Glutamatergic neuron (in vitro differentiated cells): ENCODE data around the gene RPTOR. TPM values are rescaled to one million over a fixed set of nuclear protein-coding genes. Genes with fewer than 3 reads are reported as not detected.

ENCODE experiments used
- DNase-seq: peaks from one replicate; pipeline ENCODE4 v3.0.0; 2022
- H3K27ac Mint-ChIP-seq: one replicate; pipeline ENCODE4 v1.8.0; 2020; ENCODE audit warnings: mild to moderate bottlenecking, mixed read lengths, inconsistent platforms; ENCODE audit not compliant: unreplicated experiment
- H3K27me3 Mint-ChIP-seq: one replicate; pipeline ENCODE4 v1.8.0; 2020; ENCODE audit warnings: mild to moderate bottlenecking, moderate library complexity, mixed read lengths, inconsistent platforms; ENCODE audit not compliant: unreplicated experiment
- H3K36me3 Mint-ChIP-seq: one replicate; pipeline ENCODE4 v1.8.0; 2020; ENCODE audit warnings: mild to moderate bottlenecking, mixed read lengths, inconsistent platforms; ENCODE audit not compliant: unreplicated experiment
- H3K4me1 Mint-ChIP-seq: one replicate; pipeline ENCODE4 v1.8.0; 2020; ENCODE audit warnings: mild to moderate bottlenecking, low read depth, mixed read lengths, inconsistent platforms; ENCODE audit not compliant: unreplicated experiment
- H3K4me3 Mint-ChIP-seq: one replicate; pipeline ENCODE4 v1.8.0; 2020; ENCODE audit warnings: mild to moderate bottlenecking, mixed read lengths, inconsistent platforms; ENCODE audit not compliant: unreplicated experiment
- H3K9me3 Mint-ChIP-seq: one replicate; pipeline ENCODE4 v1.8.0; 2020; ENCODE audit warnings: mild to moderate bottlenecking, moderate library complexity, mixed read lengths, inconsistent platforms; ENCODE audit not compliant: unreplicated experiment
- total RNA-seq: library from RNA; stranded (reverse); fragmentation: NEBNext Ultra II Directional; extraction: Animal tissue kit (Norgen Biotek cat#: 25700); gene quantifications from one replicate; pipeline ENCODE4 v1.2.1, GENCODE V29; 2021; ENCODE audit not compliant: unreplicated experiment
- TF ChIP-seq, protein P1 (sequence below): fragments of 200-600 bp; sonication (generic); IDR thresholded peaks from one replicate; pipeline ENCODE4 v1.5.0; 2021; ENCODE audit not compliant: partially characterized antibody, unreplicated experiment

RPTOR gene
- total RNA-seq, 1 donor from 2014 or later, result 39.8 TPM

- Mint-ChIP-seq H3K36me3 (no peaks in the 10 kb centered on the region), H3K4me3 (no peak overlapping the region), H3K4me1 (peaks cover 14% of the 10 kb centered on the region), H3K9me3 (peaks cover 3% of the 10 kb centered on the region), H3K27ac (no peak overlapping the region), H3K27me3 (no peaks in the 10 kb centered on the region)
- DNase-seq, result no peak
- TF ChIP-seq, protein P1, sequence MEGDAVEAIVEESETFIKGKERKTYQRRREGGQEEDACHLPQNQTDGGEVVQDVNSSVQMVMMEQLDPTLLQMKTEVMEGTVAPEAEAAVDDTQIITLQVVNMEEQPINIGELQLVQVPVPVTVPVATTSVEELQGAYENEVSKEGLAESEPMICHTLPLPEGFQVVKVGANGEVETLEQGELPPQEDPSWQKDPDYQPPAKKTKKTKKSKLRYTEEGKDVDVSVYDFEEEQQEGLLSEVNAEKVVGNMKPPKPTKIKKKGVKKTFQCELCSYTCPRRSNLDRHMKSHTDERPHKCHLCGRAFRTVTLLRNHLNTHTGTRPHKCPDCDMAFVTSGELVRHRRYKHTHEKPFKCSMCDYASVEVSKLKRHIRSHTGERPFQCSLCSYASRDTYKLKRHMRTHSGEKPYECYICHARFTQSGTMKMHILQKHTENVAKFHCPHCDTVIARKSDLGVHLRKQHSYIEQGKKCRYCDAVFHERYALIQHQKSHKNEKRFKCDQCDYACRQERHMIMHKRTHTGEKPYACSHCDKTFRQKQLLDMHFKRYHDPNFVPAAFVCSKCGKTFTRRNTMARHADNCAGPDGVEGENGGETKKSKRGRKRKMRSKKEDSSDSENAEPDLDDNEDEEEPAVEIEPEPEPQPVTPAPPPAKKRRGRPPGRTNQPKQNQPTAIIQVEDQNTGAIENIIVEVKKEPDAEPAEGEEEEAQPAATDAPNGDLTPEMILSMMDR, result no peak
Observed at GRCh38 chr17:80766290-80766855, 221.7 kb downstream of the RPTOR start.

DNA sequence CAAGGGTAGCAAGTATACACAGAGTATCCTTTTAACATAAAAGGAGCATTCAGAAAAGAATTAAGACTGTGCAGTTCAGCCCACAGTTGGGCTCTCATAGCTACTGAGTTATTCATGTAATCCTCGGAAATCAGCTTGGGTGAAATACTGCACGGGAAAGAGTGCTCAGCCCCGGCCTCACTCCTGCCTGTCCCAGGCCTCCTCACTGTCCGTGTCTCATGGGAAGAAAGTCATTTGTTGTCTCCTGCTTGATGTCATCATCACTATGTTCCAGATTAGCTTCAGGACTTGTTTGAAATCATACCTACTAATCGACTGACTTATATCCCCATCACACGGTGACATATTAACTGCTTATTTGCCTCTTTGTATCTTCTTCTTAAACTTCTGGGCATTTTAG, 223.8 kb downstream of the RPTOR start:
- no peak overlapping the region for H3K27ac Mint-ChIP-seq
- H3K27me3 Mint-ChIP-seq, result no peaks in the 10 kb centered on the region
- TF ChIP-seq, protein P1, result no peak
- H3K4me3 Mint-ChIP-seq, result no peak overlapping the region
- peaks cover 3% of the 10 kb centered on the region for H3K9me3 Mint-ChIP-seq
- no peaks in the 10 kb centered on the region for H3K36me3 Mint-ChIP-seq
- H3K4me1 Mint-ChIP-seq, result peaks cover 16% of the 10 kb centered on the region
- no peak for DNase-seq

DNA sequence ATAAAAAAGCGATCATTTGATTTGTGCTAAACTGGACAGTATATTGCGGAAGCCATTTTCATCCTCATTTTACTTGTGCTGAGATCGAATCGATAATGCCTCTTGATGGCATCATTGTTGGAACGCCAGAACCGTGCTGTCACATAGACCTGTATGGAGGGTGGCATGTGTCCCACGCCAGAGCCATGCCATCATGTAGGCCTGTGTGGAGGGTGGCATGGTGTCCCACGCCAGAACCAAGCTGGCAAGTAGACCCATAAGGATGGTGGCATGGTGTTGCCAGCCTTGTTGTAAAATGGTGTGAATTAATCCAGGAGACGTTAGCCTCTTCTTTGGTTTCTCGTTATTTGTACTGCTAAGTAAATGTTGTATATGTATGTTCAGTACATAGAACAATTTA, 224.3 kb downstream of the RPTOR start:
- no peak for DNase-seq
- Mint-ChIP-seq H3K36me3 (no peaks in the 10 kb centered on the region), H3K27ac (no peak overlapping the region), H3K4me3 (no peak overlapping the region), H3K9me3 (peaks cover 3% of the 10 kb centered on the region), H3K27me3 (no peaks in the 10 kb centered on the region), H3K4me1 (peaks cover 21% of the 10 kb centered on the region)
- TF ChIP-seq, protein P1, result no peak

DNA sequence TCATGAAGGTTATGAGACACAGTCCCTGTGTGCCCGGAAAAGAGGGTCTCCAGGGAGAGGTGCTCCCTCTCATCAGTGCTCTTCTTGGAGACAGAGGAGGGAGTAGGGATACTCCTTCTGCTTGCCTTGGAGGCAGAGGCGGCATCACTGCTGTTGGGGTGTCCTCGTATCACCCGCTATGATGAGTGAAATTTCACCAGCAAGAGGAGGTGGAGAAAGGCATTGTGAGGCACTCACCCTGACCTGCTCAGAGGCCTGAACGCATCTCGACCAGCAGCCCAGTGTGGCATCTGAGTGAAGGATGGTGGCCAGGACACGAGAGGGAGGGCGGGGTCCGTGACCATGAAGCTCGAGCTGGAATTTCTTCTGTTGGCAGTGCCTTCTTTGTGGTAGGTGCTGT, 224.9 kb downstream of the RPTOR start:
- H3K27ac Mint-ChIP-seq, result no peak overlapping the region
- no peaks in the 10 kb centered on the region for H3K36me3 Mint-ChIP-seq
- DNase-seq, result no peak
- TF ChIP-seq, protein P1, result no peak
- no peak overlapping the region for H3K4me3 Mint-ChIP-seq
- peaks cover 25% of the 10 kb centered on the region for H3K4me1 Mint-ChIP-seq
- H3K27me3 Mint-ChIP-seq, result no peaks in the 10 kb centered on the region
- H3K9me3 Mint-ChIP-seq, result peaks cover 6% of the 10 kb centered on the region

- H3K4me1 Mint-ChIP-seq, result peaks cover 28% of the 10 kb centered on the region
- no peak overlapping the region for H3K4me3 Mint-ChIP-seq
- peaks cover 6% of the 10 kb centered on the region for H3K9me3 Mint-ChIP-seq
Observed at GRCh38 chr17:80769936-80770625, 225.4 kb downstream of the RPTOR start.

More at GRCh38 chr17:80769936-80770625, 225.4 kb downstream of the RPTOR start:
- TF ChIP-seq, protein P1, result no peak
- H3K27ac Mint-ChIP-seq, result no peak overlapping the region
- no peaks in the 10 kb centered on the region for H3K36me3 Mint-ChIP-seq
- H3K27me3 Mint-ChIP-seq, result no peaks in the 10 kb centered on the region
- DNase-seq, result no peak
